Bronchial epithelial cell (primary cell): ENCODE data around the gene GPATCH2. TPM values are rescaled to one million over a fixed set of nuclear protein-coding genes. Genes with fewer than 3 reads are reported as not detected.

Experiments
- DNase-seq: peaks from one replicate; pipeline ENCODE4 v3.0.0-alpha.2; 2010; ENCODE audit warnings: low read depth
- FAIRE-seq: peaks from 2 replicates; lab custom pipeline; 2011; peaks lifted over from hg19 to GRCh38; lab: Jason Lieb, UNC
- H3K27me3 ChIP-seq: 2 replicates; pipeline ENCODE4 v1.5.1; 2011; ENCODE audit warnings: low read length; ENCODE audit not compliant: control insufficient read depth, insufficient read depth
- H3K36me3 ChIP-seq: 2 replicates; pipeline ENCODE4 v1.5.1; 2011; ENCODE audit warnings: low read length; ENCODE audit not compliant: control insufficient read depth, insufficient read depth
- H3K4me3 ChIP-seq: 2 replicates; pipeline ENCODE4 v1.5.1; 2011; ENCODE audit warnings: mild to moderate bottlenecking, low read depth, low read length, control low read depth
- total RNA-seq: library from RNA; depleted of rRNA; stranded (reverse); fragments of >200 nt; gene quantifications from 2 replicates; pipeline ENCODE4 v1.2.1, GENCODE V29; 2014
- TF ChIP-seq, protein P1 (sequence below): IDR thresholded peaks from 2 replicates; pipeline ENCODE4 v1.5.1; 2011; ENCODE audit warnings: mild to moderate bottlenecking, moderate library complexity, low read length, control low read depth, inconsistent platforms; ENCODE audit not compliant: insufficient read depth, severe bottlenecking

GPATCH2 gene
- total RNA-seq, 1 donor from 2014 or later = 24.7 TPM

DNA sequence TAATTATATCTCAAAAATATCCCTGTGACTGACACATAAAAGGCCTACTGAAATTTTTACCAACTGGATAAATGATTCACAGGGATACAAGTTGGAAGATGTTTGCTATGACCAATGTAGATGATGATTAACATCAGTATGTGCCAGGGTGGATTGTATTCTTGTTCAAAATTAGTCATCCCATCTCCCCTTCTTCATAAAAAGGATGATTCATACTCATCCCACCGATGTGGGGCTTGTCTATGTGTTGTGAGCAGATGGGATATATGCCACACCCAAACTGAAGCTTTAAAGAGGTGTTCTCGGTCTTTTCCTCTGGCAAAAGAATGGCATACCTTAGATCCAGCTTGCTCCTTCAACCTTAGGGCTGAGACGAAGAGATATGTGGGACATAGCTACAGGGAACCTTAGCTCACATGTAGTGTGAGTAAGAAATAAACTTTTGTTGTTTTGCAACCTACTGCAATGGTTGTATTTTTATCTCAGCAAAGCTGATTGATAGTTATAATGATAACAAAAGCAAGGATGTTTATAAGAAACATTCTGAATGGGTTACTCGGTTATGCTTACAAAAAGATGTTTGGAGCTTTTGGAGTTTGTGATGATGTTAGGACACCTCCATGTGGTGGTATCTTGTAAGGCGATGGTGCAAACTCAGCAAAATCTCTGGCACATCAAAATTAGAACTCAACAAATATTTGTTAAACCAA, 29.6 kb upstream of the GPATCH2 start:
- Histone ChIP-seq H3K36me3 (no peaks in the 10 kb centered on the region), H3K4me3 (no peak overlapping the region), H3K27me3 (no peaks in the 10 kb centered on the region)
- FAIRE-seq (peak; percentile 83), DNase-seq (peak; percentile 100)
- TF ChIP-seq, protein P1, sequence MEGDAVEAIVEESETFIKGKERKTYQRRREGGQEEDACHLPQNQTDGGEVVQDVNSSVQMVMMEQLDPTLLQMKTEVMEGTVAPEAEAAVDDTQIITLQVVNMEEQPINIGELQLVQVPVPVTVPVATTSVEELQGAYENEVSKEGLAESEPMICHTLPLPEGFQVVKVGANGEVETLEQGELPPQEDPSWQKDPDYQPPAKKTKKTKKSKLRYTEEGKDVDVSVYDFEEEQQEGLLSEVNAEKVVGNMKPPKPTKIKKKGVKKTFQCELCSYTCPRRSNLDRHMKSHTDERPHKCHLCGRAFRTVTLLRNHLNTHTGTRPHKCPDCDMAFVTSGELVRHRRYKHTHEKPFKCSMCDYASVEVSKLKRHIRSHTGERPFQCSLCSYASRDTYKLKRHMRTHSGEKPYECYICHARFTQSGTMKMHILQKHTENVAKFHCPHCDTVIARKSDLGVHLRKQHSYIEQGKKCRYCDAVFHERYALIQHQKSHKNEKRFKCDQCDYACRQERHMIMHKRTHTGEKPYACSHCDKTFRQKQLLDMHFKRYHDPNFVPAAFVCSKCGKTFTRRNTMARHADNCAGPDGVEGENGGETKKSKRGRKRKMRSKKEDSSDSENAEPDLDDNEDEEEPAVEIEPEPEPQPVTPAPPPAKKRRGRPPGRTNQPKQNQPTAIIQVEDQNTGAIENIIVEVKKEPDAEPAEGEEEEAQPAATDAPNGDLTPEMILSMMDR = peak; percentile 32

- Histone ChIP-seq H3K4me3 (no peak overlapping the region), H3K36me3 (no peaks in the 10 kb centered on the region), H3K27me3 (no peaks in the 10 kb centered on the region)
- FAIRE-seq (no peak), DNase-seq (no peak)
- TF ChIP-seq, protein P1 = no peak
These were observed 19.8 kb upstream of the GPATCH2 start for GRCh38 chr1:217650674-217651073.

GRCh38 chr1:217647791-217648190, 16.9 kb upstream of the GPATCH2 start:
- Histone ChIP-seq H3K36me3 (no peaks in the 10 kb centered on the region), H3K27me3 (no peaks in the 10 kb centered on the region), H3K4me3 (no peak overlapping the region)
- DNase-seq (no peak), FAIRE-seq (no peak)
- TF ChIP-seq, protein P1 = no peak

DNA sequence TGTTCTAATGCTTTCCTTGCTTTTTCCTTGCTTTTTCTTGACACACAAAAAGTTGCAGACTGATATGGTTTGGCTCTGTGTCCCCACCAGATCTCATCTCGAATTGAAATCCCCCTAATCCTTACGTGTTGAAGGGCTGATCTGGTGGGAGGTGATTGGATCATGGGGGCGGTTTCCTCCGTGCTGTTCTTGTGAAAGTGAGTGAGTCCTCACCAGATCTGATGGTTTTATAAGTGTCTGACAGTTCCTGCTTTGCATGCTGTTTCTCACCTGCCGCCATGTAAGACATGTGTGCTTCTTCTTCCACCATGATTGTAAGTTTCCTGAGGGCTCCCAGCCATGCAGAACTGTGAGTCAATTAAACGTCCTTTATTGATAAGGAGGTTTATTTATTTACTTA, 11.6 kb upstream of the GPATCH2 start:
- FAIRE-seq (no peak), DNase-seq (no peak)
- TF ChIP-seq, protein P1 = no peak
- H3K4me3 ChIP-seq = no peak overlapping the region
- no peaks in the 10 kb centered on the region for H3K27me3 ChIP-seq
- H3K36me3 ChIP-seq = no peaks in the 10 kb centered on the region

GRCh38 chr1:217627431-217627830, 3.5 kb downstream of the GPATCH2 start:
- FAIRE-seq = no peak
- peak; percentile 18 for DNase-seq
- Histone ChIP-seq H3K36me3 (no peaks in the 10 kb centered on the region), H3K4me3 (no peak overlapping the region), H3K27me3 (no peaks in the 10 kb centered on the region)
- TF ChIP-seq, protein P1 = no peak

- Histone ChIP-seq H3K4me3 (no peak overlapping the region), H3K27me3 (no peaks in the 10 kb centered on the region), H3K36me3 (no peaks in the 10 kb centered on the region)
- DNase-seq (peak; percentile 74), FAIRE-seq (no peak)
- TF ChIP-seq, protein P1 = no peak
These were observed 4.6 kb downstream of the GPATCH2 start for GRCh38 chr1:217626321-217626720.
